ENCODE data around the gene ATP9A.
A peak's percentile ranks its signal among the peaks of the same experiment; 100 is the strongest.
"Not testable (repeated sequence)": the region's sequence is repeated elsewhere in the genome, so short reads cannot be mapped to it uniquely, and the experiment has no call there.

Gene ATP9A

GRCh38 chr20:51750770-51751388 lies 17.3 kb downstream of the ATP9A start:
- no peak for DNase-seq (ENCODE audit: low spot score)

DNA sequence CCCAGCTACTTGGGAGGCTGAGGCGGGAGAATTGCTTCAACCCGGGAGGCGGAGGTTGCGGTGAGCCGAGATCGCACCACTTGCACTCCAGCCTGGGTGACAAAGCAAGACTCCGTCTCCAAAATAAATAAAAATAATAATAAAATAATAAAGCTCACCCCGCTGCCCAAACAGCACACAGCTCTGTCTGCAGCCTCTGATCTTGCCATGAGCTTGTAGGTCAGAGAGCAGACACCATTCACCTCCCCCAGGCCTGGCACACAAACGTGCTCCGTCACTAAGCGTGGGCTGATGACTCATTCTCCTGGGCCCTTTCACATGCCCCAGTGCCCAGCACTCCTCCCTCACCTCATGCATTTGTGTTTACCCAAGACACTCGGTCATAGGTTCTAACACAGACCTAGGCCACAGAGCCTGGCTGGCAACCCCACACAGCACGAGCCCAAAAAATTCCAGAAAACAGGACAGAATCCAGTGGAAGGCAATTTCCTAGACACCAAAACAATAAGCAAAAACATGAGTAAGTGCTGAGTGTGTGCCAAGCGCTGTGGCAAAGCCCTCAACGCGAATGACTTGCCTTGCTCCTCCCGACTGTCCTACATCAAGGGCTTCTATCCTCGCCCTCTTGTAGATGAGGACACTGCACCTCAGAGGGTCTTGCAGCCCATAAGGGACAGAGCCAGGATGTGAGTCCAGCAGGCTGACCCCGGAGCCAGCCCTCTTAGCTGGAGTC lies 18.0 kb downstream of the ATP9A start:
- peak; percentile 28 for DNase-seq (ENCODE audit: low spot score)

DNA sequence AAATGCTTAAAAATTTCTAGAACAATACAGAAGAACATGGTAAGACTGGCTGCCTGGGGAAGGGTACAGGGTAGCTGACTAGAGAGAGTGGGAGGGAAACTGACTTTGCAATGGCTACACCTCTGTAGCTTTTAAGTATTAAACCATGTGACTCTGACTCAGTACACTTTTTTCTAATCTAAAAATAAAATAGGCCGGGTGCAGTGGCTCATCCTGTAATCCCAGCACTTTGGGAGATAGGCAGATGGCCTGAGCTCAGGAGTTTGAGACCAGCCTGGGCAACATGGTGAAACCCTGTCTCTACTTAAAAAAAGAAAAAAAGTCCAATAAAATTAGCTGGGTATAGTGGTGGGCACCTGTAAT lies 18.5 kb downstream of the ATP9A start:
- no peak for DNase-seq (ENCODE audit: low spot score)

GRCh38 chr20:51747182-51747911 lies 20.8 kb downstream of the ATP9A start:
- DNase-seq (ENCODE audit: low spot score) = no peak

- no peak for DNase-seq (ENCODE audit: low spot score)
These were observed 22.4 kb downstream of the ATP9A start for GRCh38 chr20:51745804-51746203.

DNA sequence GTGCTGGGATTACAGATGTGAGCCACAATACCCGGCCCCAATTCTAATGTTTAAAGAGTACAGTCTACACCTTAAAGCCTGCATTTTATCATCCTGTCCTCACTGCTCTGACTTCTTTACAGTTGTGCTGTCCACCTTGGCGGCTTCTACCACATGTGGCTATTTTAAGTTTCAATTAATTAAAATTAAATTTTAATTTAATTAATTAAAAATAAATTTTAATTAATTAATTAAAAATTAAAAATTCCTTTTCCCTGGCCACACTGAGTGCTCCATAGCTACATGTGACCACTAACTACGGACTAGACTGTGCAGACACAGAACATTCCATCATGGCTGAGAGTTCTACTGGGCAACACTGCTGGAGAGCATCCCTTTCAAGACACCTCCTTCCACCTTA lies 27.4 kb downstream of the ATP9A start:
- no peak for DNase-seq (ENCODE audit: low spot score)

DNA sequence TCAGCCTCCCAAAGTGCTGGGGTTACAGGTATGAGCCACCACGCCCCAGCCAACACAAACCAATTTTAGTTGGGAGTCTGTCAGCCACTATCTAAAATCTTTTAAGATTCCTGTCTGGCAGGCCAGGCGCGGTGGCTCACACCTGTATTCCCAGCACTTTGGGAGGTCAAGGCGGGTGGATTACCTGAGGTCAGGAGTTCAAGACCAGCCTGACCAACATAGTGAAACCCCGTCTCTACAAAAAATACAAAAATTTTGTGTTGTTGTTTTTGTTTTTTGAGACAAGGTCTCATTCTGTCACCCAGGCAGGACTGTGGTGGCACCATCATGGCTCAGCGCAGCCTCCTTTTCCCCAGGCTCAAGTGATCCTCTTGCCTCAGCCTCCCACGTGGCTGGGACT lies 27.9 kb downstream of the ATP9A start:
- DNase-seq (ENCODE audit: low spot score) = not testable (repeated sequence)

- DNase-seq (ENCODE audit: low spot score) = no peak
These were observed 28.4 kb downstream of the ATP9A start for GRCh38 chr20:51739722-51740249.

DNA sequence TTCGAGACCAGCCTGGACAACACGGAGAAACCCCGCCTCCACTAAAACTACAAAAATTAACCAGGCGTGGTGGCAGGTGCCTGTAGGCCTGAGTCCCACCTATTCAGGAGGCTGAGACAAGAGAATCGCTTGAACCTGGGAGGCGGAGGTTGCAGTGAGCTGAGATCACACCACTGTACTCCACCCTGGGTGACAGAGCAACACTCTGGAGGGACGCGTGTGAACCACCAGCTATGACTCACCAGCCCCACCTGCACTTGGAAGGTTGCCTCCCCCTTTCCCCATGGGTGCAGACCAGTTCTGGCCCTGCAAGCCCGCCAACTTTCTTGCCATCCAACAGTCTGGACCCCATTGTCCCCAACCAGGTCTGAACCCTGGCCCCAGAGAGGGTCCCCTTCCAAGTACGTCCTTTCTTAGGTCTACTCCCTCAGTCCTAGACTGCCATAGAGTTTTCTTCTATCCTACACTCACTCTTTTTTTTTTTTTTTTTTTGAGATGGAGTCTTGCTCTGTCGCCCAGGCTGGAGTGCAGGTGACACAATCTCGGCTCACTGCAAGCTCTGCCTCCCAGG lies 29.2 kb downstream of the ATP9A start:
- no peak for DNase-seq (ENCODE audit: low spot score)

- DNase-seq (ENCODE audit: low spot score) = not testable (repeated sequence)
These were observed 29.9 kb downstream of the ATP9A start for GRCh38 chr20:51738261-51738660.

DNA sequence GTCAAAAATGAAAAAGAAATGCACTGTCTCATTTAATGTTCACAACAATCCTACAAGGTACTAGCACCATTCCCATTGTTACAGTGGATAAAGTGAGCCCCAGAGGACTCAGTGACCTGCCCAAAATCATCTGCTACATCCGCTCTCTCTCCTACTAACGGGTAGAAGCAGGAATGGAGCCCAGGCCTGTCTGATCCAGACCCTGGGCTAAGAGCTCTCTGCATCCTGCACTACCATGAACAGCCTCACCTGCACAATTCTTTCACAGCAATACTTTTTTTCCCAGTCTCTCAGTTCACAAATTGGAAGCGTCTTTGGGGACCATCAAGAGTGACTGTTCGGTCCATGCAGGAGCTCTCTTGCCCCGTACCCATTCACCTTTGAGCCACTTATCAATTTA lies 31.2 kb downstream of the ATP9A start:
- DNase-seq (ENCODE audit: low spot score) = no peak

GRCh38 chr20:51735728-51736600 lies 32.2 kb downstream of the ATP9A start:
- DNase-seq (ENCODE audit: low spot score) = no peak

GRCh38 chr20:51734876-51735720 lies 33.1 kb downstream of the ATP9A start:
- DNase-seq (ENCODE audit: low spot score) = no peak

DNA sequence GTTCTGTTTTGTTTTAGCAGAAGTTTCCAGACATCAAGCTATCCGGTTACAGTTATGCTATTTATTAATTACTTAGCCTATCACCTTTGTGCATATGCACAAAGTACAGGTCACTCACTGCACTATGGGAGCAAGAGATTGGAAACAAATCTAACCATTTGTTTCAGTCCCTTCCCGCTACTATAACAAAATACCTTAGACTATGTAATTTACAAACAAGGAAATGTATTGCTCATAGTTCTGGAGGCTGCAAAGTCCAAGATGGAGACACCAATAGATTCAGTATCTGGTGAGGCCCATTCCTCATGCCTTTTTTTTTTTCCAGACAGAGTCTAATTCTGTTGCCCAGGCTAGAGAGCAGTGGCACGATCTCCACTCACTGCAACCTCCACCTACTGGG lies 35.1 kb downstream of the ATP9A start:
- no peak for DNase-seq (ENCODE audit: low spot score)

GRCh38 chr20:51732096-51732791 lies 35.9 kb downstream of the ATP9A start:
- DNase-seq (ENCODE audit: low spot score) = no peak

DNA sequence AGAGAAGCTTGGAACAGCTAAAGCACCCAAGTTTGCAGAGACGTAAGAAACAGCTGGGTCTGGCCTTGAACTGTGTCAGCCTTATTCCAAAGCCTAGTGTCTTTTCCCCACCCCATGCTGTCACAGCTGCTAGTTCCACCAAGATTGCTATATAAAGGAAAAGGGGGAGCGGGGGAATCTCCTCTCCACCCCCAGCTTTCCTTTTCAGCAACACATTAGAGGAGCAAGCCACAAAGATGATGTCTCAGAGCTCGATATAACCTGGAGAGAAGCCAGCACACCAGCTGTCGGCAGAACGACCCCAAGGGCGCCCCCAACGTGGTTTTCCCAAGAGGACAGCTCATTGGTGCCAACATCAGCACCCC lies 36.5 kb downstream of the ATP9A start:
- no peak for DNase-seq (ENCODE audit: low spot score)

DNA sequence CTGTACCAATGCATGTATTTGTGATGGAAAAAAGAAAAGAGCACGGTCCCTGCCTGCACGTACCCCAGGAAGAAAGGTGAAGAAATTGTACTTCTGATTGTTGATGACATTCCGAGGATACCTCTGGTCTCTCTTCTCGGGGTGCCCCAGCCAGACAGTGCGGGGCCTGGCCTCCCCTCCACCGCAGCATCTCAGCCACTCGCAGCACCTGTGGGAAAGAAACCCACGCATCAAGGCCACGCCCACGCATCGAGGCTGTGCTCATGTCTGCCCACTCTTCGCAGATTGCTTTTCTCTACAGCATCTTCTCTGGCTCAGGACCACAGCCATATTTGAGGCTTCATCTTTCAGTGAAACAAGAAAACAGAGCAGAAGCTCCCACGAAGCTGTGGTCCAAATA lies 38.4 kb downstream of the ATP9A start:
- DNase-seq (ENCODE audit: low spot score) = no peak

GRCh38 chr20:51728737-51729136 lies 39.5 kb downstream of the ATP9A start:
- no peak for DNase-seq (ENCODE audit: low spot score)

GRCh38 chr20:51727872-51728271 lies 40.3 kb downstream of the ATP9A start:
- no peak for DNase-seq (ENCODE audit: low spot score)

GRCh38 chr20:51725584-51726176 lies 42.5 kb downstream of the ATP9A start:
- DNase-seq (ENCODE audit: low spot score) = no peak
